HG02642 (cell line): Measurements from ENCODE around the gene NUP54.

Source experiments
- ATAC-seq: cut with Tn5 transposase; IDR thresholded peaks from one replicate; pipeline ENCODE4 v1.9.1; 2021; ENCODE audit warnings: mild to moderate bottlenecking; ENCODE audit not compliant: unreplicated experiment, poor library complexity

Gene NUP54

GRCh38 chr4:76074993-76075600 lies 73.1 kb downstream of the NUP54 start:
- ATAC-seq: no peak

GRCh38 chr4:76074468-76074867 lies 73.7 kb downstream of the NUP54 start, which contains the start of gene ART3:
Gene ART3 (plus strand): TSS chr4:76074709. CDS start chr4:76075890, 1,181 bp downstream.
- no peak for ATAC-seq

- no peak for ATAC-seq
These were observed 75.4 kb downstream of the NUP54 start for GRCh38 chr4:76072760-76073159.

- ATAC-seq: peak; percentile 77
These were observed 80.4 kb downstream of the NUP54 start for GRCh38 chr4:76067652-76068286.

GRCh38 chr4:76066546-76066945 lies 81.7 kb downstream of the NUP54 start:
- ATAC-seq: no peak
